WI38 (cell line): ENCODE results near the gene INSYN2A.

Experiments
- H3K4me3 ChIP-seq: 2 replicates; pipeline ENCODE4 v1.5.1; 2011; ENCODE audit warnings: low read depth, mild to moderate bottlenecking, control low read depth, low read length
- CTCF ChIP-seq: IDR thresholded peaks from 2 replicates; pipeline ENCODE4 v1.5.1; 2012; ENCODE audit warnings: low read depth, mild to moderate bottlenecking, control low read depth, low read length

INSYN2A gene

DNA sequence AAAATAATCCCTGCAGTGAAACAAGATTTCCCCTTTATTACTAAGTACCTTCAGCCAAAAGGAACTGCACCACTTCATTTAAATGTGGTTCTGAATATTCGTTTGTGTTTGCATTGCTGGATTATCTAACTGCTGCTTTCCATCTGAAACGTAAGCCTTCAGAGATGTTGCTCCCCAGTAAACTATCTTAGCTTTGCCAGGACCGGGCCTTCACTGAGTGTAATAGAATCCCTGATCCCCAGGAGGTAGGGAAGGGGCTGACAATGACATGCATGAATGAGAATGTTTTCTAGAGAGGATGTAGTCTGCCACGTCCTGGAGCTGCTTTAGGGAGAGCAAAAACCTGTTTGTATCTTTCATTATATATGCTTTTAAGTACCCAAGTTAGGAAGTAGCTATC lies 19.5 kb upstream of the INSYN2A start:
- no peak for TF ChIP-seq CTCF

DNA sequence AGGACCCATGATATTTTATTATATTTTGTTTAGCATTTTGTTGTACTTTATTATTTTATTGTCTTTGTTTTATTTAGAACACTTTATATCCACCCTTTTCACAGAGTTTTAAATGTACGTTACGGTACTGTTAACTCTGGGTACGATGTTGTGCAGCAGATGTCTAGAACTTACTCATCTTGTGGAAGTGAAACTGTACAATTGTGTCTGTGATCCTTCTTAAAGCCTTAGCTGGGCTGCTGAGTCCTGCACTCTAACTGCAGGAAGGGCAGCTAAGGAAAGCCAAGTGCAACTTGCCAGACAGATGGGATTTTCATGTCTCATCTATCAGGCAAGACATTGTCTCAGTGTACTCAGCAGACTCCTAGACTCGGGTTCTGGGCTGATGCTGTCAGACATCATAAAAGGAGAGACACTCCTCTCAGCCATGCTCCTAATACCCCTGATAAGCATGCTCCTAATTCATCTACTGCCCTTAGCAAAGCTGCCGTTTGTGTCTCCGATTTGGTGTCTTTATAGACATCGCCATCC lies 14.6 kb upstream of the INSYN2A start:
- H3K4me3 ChIP-seq: no peak overlapping the region
- no peak for TF ChIP-seq CTCF

More for the DNA sequence above, 19.5 kb upstream of the INSYN2A start:
- no peak overlapping the region for H3K4me3 ChIP-seq

DNA sequence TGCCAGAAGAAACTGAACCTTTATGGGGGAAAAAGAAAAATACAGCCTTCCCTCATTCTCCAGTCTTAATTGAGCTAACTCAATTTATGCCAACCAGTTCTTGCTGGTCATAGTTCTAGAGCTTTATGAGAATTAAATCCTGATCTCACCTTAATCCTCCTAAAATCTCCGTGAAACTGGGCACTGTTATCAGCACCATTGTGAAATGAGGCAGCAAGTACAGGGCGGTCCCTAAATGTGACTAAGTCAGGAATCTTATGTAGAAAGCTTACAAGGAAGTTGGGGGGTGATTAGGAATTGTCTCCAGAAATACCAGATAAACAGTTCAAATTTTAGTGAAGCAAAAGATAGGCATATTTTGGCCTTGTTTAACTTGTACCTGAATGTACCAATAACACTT lies 10.7 kb upstream of the INSYN2A start:
- no peak for TF ChIP-seq CTCF

GRCh38 chr10:127203067-127203466 lies 6.7 kb upstream of the INSYN2A start:
- TF ChIP-seq CTCF: no peak
- no peak overlapping the region for H3K4me3 ChIP-seq

More for the DNA sequence above, 10.7 kb upstream of the INSYN2A start:
- H3K4me3 ChIP-seq: no peak overlapping the region

- no peak overlapping the region for H3K4me3 ChIP-seq
- no peak for TF ChIP-seq CTCF
These were observed 4.3 kb upstream of the INSYN2A start for GRCh38 chr10:127200646-127201045.

GRCh38 chr10:127198721-127199120 lies 2.3 kb upstream of the INSYN2A start:
- no peak overlapping the region for H3K4me3 ChIP-seq
- no peak for TF ChIP-seq CTCF

DNA sequence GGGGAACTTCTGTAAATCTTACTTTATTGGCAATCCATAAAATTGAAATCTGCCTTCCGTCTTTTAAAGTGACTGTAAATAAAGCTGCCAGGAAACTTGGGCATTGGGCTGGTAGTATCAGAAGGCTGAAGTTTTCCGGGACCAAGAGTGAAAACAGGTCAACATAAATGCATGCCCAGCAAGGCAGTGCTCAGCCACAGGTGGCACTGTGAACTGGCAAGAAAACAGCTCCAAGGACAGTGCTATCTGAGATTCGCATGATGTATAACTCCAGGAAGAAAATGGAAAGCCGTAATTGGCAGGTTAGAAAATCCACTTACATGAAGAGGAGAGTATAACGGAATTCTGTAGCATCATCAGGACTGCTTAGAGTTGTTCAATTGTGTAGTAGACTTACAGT lies 1.9 kb upstream of the INSYN2A start:
- H3K4me3 ChIP-seq: no peak overlapping the region
- no peak for TF ChIP-seq CTCF
